Stimulated activated CD4-positive, alpha-beta T cell treated with anti-CD3 and anti-CD28 coated beads, Interleukin-4, amount 100 ng/mL, for 1 hour (primary cell): ENCODE results near the gene PRR11.
A peak's percentile ranks its signal among the peaks of the same experiment; 100 is the strongest.
"Not testable (repeated sequence)": the region's sequence is repeated elsewhere in the genome, so short reads cannot be mapped to it uniquely, and the experiment has no call there.

Experiments
- DNase-seq: peaks from one replicate; pipeline ENCODE4 v3.0.0-alpha.2; 2020

Gene PRR11

DNA sequence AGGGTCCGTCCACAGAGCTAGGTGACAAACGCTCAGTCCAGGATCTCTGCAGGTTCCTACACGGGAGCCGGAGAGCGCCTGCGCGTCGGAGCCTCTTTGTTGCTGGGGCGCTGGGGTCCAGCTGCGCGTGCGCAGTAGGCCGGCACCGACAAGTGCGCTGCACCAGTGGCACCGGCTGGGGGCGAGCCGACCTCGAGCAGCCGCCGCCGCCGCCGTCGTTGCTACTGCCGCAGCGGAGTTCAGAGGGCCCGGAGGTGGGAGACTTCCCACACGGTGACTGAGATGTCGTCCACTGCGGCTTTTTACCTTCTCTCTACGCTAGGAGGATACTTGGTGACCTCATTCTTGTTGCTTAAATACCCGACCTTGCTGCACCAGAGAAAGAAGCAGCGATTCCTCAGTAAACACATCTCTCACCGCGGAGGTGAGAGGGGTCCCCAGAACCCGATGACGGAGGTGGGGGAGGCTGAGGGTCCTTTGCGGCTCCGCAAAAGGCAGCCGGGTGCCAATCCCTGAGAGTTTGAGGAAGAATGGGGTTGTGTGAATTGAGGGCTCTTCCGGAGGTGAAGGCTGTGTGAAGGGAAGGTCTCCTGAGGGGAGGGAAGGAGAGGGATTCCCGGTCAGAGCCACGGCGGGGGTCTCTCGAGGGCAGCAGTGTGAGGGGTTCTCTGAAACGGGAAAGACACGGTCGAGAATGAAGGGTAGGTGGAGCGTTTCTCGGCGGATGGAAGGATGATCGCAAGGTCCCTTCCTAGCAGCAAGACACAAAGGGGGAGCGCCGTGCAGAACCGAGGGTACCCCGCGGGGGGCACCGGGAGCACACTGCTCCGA, 65.0 kb downstream of the PRR11 start, which contains the start of gene GDPD1:
Gene GDPD1, plus strand, starts transcription at position 184 of the 831 bp plus-strand sequence. Its CDS starts 99 bp downstream, at position 283.
- peak; percentile 98 for DNase-seq

DNA sequence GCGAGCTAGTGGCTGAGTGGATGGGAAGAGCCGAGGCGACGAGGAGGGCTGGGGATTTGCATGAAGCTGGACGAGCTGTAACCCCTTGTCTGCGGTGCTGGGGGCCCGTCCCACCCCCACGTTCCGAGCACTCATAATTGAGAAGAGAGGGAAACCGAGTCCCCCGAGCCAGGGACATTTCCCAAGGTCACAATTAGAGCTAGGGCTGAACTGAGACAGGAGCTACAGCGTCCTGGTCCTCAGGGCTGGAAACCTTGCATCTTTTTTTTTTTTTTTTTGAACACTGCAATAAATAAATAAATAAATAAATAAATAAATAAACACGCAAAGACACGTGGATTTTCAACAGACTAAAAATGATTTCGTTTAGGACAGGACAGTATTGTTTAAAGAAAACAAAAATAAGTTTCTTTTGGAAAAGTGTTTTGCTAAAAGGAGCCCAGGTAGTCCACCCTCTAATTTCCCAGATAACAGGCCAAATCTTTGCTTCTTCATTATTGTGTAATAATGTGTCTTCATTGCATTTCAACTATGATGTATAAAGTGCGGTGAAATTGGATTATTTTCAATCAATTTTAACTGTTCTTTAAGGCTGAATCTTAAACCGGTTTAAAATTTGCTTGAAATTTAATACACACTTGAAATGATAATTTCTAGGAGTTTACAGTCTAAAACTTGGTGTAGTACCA, 65.8 kb downstream of the PRR11 start:
- no peak for DNase-seq

DNA sequence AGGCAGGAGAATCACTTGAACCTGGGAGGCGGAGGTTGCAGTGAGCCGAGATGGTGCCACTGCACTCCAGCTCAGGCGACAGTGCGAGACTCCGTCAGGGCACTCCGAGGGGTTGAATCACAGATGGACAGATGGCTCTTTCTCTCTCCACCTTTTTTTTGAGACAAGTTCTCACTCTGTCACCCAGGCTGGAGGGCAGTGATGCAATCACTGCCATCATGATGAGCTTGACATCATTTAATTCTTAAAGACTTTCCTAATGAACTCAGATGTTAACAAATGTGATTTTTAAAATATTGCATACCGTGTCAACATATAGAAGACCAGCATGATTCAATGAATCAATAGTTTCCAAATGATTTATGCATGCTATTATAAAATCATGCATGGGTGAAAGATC, 68.3 kb downstream of the PRR11 start:
- DNase-seq, result no peak

DNA sequence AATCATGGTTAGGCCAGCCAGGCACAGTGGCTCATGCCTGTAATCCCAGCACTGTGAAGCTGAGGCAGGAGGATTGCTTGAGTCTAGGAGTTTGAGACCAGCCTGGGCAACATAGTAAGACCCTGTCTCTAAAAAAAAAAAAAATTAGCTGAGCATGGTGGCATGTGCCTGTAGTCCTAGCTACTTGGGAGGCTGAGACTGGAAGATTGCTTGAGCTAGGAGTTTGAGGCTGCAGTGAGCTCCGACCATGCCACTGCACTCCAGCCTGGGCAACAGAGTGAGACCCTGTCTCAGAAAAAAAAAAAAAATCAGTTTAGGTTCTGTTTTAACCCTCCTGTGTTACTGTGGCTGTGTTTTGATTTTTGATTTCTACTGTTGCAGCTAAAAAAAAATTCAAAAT, 73.0 kb downstream of the PRR11 start:
- not testable (repeated sequence) for DNase-seq

DNA sequence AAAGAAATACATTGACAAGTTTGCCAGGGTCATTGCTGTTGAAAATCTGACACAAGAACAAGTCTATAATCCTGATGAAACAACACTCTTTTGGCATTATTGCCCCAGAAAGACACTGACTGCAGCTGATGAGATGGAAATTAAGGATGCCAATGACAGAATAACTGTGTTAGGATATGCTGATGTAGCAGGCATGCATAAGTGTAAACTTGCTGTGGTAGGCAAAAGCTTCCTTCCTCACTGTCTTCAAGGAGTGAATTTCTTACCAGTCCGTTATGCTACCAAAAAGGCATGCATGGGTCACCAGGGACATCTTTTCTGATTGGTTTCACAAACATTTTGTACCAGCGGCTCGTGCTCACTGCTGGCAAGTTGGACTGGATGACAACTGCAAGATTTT, 75.2 kb downstream of the PRR11 start:
- DNase-seq, result no peak

DNA sequence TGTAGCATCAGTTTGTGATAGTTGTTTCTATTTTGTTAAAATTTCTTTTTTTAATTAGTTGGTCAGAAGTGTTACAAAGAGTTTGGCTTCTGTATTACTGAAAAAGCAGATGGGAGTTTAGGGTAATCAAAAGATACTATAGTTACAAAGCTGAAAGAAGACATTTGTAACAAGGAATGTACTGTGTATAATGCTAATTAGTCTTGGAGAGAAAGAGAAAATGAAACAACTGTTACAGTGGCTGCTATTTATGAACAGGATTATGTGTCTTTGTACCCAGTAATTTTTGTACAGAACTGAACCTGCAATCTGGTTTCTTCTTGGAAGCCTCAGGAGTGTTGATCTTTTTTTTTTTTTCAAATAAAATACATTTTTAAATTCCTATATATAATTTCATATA, 79.1 kb downstream of the PRR11 start:
- no peak for DNase-seq

DNA sequence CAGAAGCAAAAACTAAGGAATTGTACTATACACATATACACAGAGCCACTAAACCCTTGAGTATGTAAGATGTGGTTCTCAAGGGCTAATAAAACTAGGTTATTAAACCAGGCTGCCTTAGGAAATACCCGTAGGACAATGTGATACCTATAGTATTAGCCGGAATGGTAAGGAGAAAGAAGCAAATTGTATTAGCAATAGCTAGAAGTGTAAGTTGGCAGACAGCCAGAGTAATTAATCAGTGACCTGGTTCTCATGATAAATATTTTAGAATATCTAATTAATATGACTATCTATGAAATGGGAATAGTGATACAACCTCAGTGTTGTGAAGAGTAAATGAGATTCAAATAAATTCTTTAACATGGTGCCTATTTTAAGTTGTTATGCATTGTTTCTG, 83.4 kb downstream of the PRR11 start:
- no peak for DNase-seq

DNA sequence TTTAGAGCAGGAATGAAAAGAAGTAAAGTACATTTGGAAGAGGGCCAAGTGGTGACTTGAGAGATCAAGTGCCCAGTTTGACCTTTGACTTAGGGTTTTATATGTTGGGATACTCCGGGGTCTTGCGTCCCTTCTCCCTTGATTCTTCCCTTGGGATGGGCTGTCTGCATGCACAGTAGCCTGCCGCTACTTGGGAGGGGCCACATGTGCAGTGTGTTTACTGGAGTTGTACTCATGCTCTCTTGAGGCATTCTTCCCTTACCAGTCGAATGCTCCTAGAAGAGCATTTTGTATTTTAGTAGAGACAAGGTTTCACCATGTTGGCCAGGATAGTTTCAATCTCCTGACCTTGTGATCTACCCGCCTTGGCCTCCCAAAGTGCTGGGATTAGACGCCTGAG, 88.5 kb downstream of the PRR11 start:
- no peak for DNase-seq
